SU-DHL-6 (cell line): ENCODE results near the gene EVI5.

Experiments
- CTCF ChIP-seq: fragments of 200-600 bp; sonication (generic); IDR thresholded peaks from one replicate; pipeline ENCODE4 v1.5.1; 2017; ENCODE audit warnings: antibody characterized with exemption, mild to moderate bottlenecking, low read length, moderate library complexity; ENCODE audit not compliant: insufficient read depth, poor library complexity, severe bottlenecking
- EZH2phosphoT487 ChIP-seq: fragments of 200-600 bp; sonication (generic), shearing (Covaris generic); conservative IDR thresholded peaks from 2 replicates; pipeline ENCODE4 v1.6.1; 2018; ENCODE audit warnings: mild to moderate bottlenecking, antibody characterized with exemption, low read length, moderate library complexity, mixed read lengths

- TF ChIP-seq CTCF (no peak), EZH2phosphoT487 (no peak)
These were observed 323.4 kb downstream of the EVI5 start for GRCh38 chr1:92461364-92462097.
